ENCODE measurements around the gene SLCO2A1.

DNA sequence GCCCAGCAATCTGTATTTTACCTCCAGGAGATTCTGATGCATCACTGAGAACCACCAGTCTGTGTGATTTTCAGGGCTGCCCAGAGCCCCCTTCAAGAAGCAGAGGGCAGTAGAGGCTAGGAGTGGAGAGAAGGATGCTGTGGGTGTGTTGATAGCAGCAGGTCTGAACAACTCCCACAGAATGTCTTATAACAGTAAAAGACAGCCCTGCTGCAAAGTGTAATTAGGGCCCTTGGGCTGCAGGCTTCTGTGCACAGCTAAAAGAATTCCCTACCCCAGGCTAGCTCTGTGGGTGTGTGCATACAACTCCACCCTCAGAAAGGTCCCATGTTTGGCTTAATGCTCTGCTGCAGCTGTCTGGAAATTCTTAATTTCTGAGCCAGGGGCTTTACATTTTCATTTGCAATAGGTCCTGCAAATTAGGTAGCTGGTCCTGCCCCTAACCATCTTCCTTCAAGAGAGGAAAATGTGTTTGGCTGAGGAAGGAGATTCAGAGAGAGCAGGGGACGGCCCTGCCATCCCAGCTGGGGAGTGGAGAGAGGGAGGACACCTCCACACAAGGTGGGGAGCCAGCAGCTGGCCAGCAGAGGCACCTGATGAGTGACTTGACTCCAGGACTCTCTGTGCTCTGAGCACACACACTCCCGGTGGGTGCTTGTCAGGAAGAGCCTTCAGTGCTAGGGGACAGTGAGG is 90.8 kb downstream of the SLCO2A1 start:
- TF ChIP-seq GATA3 (IDR thresholded peaks at IDR 0.05; ENCODE audit: low read depth, low read length) (no peak), GATA2 (IDR thresholded peaks at IDR 0.05; ENCODE audit: low read depth, low read length) (no peak)

Data from SH-SY5Y (cell line).